GM12875 (cell line): ENCODE data around the gene KDELR3.

Experiments
- H3K4me3 ChIP-seq: one replicate; pipeline ENCODE4 v1.5.1; 2011; ENCODE audit warnings: low read depth, low read length, control low read depth
- TF ChIP-seq, protein P1 (sequence below): IDR thresholded peaks from 2 replicates; pipeline ENCODE4 v1.5.1; 2011; ENCODE audit warnings: low read depth, mild to moderate bottlenecking, control low read depth, inconsistent platforms, low read length, moderate library complexity, borderline replicate concordance; ENCODE audit not compliant: insufficient read depth

The KDELR3 gene

DNA sequence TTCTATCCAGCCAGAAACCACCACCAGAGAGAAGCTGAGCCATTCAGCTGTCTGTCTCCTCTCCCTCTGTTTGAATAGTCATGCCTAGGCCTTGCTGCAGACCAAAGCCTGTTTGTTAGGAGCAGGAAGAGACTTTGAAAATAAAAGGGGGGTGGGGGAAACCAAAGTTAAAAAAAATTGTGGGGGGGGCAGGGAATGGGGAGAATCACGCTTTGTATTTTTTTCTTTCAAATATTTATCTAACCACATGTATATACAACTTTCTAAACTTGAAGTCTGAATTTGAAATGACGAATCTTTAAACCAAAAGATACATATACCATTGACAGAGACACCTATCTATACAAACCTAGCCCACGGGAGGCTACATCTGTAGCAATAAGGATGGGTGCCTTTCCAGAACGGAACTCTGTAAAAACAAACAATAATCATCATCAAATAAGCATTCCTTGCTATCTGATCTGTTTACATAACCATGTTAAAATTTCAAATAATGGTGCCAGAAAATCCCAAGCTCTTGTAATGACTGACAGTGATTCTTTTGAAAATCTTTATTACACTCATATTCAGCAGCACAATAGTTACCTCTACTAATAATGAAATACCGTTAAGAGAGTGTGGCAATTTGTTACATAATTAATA, 23.9 kb downstream of the KDELR3 start:
- H3K4me3 ChIP-seq = no peak overlapping the region
- TF ChIP-seq, protein P1, sequence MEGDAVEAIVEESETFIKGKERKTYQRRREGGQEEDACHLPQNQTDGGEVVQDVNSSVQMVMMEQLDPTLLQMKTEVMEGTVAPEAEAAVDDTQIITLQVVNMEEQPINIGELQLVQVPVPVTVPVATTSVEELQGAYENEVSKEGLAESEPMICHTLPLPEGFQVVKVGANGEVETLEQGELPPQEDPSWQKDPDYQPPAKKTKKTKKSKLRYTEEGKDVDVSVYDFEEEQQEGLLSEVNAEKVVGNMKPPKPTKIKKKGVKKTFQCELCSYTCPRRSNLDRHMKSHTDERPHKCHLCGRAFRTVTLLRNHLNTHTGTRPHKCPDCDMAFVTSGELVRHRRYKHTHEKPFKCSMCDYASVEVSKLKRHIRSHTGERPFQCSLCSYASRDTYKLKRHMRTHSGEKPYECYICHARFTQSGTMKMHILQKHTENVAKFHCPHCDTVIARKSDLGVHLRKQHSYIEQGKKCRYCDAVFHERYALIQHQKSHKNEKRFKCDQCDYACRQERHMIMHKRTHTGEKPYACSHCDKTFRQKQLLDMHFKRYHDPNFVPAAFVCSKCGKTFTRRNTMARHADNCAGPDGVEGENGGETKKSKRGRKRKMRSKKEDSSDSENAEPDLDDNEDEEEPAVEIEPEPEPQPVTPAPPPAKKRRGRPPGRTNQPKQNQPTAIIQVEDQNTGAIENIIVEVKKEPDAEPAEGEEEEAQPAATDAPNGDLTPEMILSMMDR = no peak

DNA sequence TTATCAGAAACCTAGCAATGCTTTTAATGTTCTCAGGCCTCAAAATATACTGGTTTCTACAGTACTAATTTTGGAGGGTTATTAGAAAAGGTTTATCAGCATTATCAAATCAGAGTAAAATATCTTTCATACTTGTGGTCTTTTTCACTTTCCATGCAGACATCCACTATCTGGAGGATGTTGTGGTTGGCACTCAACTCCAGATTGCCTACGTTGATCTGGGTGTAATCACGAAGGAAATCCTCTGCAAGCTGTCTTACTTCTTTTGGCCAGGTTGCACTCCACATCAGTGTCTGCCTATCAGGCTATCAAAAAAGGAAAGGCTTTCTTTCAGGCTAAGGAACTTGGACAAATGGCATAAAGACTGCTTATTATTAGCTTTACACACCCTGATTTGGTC, 26.6 kb downstream of the KDELR3 start:
- H3K4me3 ChIP-seq = no peak overlapping the region
- TF ChIP-seq, protein P1 = no peak

DNA sequence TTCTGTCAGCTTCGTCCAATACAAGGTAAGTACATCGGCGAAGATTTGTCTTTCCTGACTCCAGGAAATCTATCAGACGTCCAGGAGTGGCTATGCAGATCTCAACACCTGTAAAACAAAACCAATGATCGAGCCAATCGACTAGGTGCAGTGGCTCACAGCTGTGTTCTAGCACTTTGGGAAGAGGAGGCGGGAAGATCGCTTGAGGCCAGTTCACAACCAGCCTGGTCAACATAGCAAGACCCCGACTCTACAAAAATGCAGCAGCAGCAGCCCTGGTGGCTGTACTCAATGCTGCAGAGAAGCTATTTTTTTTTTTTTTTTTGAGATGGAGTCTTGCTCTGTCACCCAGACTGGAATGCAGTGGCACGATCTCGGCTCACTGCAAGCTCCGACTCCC, 27.0 kb downstream of the KDELR3 start:
- no peak overlapping the region for H3K4me3 ChIP-seq
- TF ChIP-seq, protein P1 = no peak

DNA sequence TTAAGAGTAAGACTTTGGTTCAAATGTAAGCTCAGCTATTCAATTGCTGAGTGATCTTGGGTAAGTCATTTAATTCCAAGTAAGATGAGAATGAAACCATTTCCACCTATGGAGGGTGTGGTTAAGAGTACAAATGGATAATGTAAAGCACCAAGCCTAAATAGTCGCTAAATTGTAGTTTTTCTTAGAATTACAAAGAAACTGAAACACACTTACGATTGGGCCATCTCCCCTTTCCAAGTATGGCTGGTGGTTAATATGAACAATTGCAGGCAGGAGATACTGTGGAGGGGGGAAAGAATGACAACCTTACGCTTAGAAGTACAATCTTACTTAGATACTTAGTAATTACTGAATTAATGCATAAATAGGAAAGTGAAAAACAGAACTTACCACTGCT, 30.0 kb downstream of the KDELR3 start:
- H3K4me3 ChIP-seq = no peak overlapping the region
- TF ChIP-seq, protein P1 = no peak

DNA sequence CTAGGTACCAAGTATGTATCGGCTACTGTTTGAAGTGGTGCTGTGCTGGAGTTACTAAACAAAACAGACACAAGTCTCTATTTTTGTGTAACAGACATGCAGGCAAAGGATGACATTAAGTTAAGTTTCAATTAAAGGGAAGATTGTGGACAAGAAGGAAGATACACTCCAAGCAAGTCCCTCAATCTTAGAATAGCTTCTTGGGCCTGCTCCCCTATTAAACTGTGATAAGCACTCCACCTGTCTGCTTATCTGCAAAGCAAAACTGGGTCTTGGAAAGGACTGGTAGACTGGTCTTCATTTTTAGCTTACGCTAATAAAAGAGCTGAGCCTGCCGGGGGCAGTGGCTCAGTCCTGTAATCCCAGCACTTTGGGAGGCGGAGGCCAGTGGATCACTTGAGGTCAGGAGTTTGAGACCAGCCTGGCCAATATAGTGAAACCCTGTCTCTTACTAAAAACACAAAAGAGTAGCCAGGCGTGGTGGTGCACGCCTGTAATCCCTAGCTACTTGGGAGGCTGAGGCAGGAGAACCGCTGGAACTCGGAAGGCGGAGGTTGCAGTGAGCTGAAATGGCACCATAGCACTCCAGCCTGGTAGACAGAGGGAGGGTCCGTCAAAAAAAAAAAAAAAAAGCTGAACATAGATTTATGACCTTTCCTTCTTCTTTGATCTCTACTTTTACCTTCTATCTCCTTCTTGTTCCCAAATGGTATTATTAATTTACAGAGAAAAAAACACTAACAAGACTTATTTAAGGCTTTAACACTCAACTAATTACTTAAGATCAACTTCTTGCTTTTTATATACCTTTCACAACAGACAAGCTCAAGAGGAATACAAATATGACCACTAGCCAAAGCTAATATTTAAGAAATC, 34.1 kb downstream of the KDELR3 start:
- H3K4me3 ChIP-seq = no peak overlapping the region
- TF ChIP-seq, protein P1 = no peak

DNA sequence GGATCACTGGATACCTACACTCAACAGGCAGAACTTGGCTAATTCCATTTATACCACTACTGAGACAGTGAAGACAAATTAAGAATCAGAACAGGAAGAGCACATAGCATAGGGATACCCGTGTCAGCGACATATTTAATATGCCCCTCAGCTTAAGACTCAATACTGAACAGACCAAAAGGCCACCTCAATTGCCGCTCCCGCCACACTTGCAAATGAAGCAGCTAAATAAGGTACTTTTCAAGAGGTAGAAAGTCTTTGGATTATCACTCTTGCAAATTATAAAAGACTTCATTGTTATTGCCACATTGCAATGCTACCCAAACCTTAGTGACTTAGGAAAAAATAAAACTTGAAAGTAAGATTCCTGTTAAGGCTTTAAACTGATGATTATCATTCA, 35.1 kb downstream of the KDELR3 start:
- H3K4me3 ChIP-seq = no peak overlapping the region
- TF ChIP-seq, protein P1 = no peak
